CD4-positive, alpha-beta memory T cell (primary cell): ENCODE data around the gene TSR3. TPM values are rescaled to one million over a fixed set of nuclear protein-coding genes. Genes with fewer than 3 reads are reported as not detected.

ENCODE experiments used
- CTCF ChIA-PET: fragments of 350-600 bp; sonication (Branson Sonifier 250); formaldehyde crosslinking; loops from one replicate; lab custom pipeline; 2021; ENCODE audit warnings: inconsistent platforms; ENCODE audit not compliant: partially characterized antibody; lab: Charles Lee
- POLR2A ChIA-PET: fragments of 350-600 bp; sonication (Branson Sonifier 250); formaldehyde crosslinking; loops from one replicate; lab custom pipeline; 2021; ENCODE audit not compliant: partially characterized antibody; lab: Charles Lee
- DNase-seq, 5 donors: peaks; one replicate each; pipeline versions ENCODE4 v3.0.0 to v3.0.0-alpha.2; 2020 to 2022; ENCODE audit warnings: mixed read lengths in 1 of 5
- H3K27ac ChIP-seq: one replicate; pipeline ENCODE4 v1.7.0; 2013; ENCODE audit warnings: low read depth, low read length
- H3K27me3 ChIP-seq: 2 replicates; pipeline ENCODE4 v1.7.0; 2013; ENCODE audit warnings: mild to moderate bottlenecking, low read length, moderate library complexity; ENCODE audit not compliant: insufficient read depth
- H3K36me3 ChIP-seq: 2 replicates; pipeline ENCODE4 v1.7.0; 2013; ENCODE audit warnings: mild to moderate bottlenecking, low read length, moderate library complexity; ENCODE audit not compliant: insufficient read depth
- H3K4me1 ChIP-seq: 2 replicates; pipeline ENCODE4 v1.7.0; 2013; ENCODE audit warnings: mild to moderate bottlenecking, low read length, moderate library complexity; ENCODE audit not compliant: insufficient read depth
- H3K4me3 ChIP-seq, 2 donors: one replicate each; pipeline ENCODE4 v1.7.0; 2013; ENCODE audit warnings: low read length in 2 of 2, mild to moderate bottlenecking in 1 of 2
- H3K9me3 ChIP-seq, 2 donors: one replicate each; pipeline ENCODE4 v1.7.0; 2013; ENCODE audit warnings: low read length in 2 of 2, control low read depth in 1 of 2; ENCODE audit not compliant: control insufficient read depth in 1 of 2
- H3K27ac Mint-ChIP-seq, 7 donors: one replicate each; pipeline ENCODE4 v1.8.0; 2020 to 2021; ENCODE audit warnings: mixed read lengths in 7 of 7, mild to moderate bottlenecking in 6 of 7, inconsistent platforms in 3 of 7, moderate library complexity in 3 of 7
- H3K27me3 Mint-ChIP-seq, 2 donors: one replicate each; pipeline ENCODE4 v1.8.0; 2020 to 2021; ENCODE audit warnings: mixed read lengths in 2 of 2
- H3K36me3 Mint-ChIP-seq, 2 donors: one replicate each; pipeline ENCODE4 v1.8.0; 2020 to 2021; ENCODE audit warnings: mixed read lengths in 2 of 2, inconsistent platforms in 1 of 2, mild to moderate bottlenecking in 1 of 2
- H3K4me1 Mint-ChIP-seq, 4 donors: one replicate each; pipeline ENCODE4 v1.8.0; 2020 to 2021; ENCODE audit warnings: mixed read lengths in 4 of 4, mild to moderate bottlenecking in 1 of 4
- H3K4me3 Mint-ChIP-seq, 8 donors: one replicate each; pipeline ENCODE4 v1.8.0; 2020 to 2021; ENCODE audit warnings: mixed read lengths in 8 of 8, mild to moderate bottlenecking in 7 of 8, moderate library complexity in 6 of 8, inconsistent platforms in 3 of 8
- H3K9me3 Mint-ChIP-seq, 8 donors: one replicate each; pipeline ENCODE4 v1.8.0; 2020 to 2021; ENCODE audit warnings: mixed read lengths in 8 of 8, mild to moderate bottlenecking in 5 of 8, inconsistent platforms in 3 of 8, moderate library complexity in 1 of 8
- intact Hi-C: fragments of 100-400 bp; cut with micrococcal nuclease; formaldehyde crosslinking; loops from one replicate; pipeline ENCODE4 v1.15.1; 2023
- polyA plus RNA-seq, 2 donors: library from polyadenylated mRNA; unstranded; fragments of 300-500 nt; fragmentation: Illumina TruSeq; gene quantifications; one replicate each; pipeline ENCODE4 v1.2.3, GENCODE V29; 2021
- total RNA-seq, 2 experiments: library from RNA; stranded (reverse); gene quantifications; one replicate each; pipeline ENCODE4 v1.2.3, GENCODE V29; 2021

TSR3 gene
- total and polyA plus RNA-seq, 4 experiments from 2014 or later: 38.1 to 116 (median 69.7) TPM

GRCh38 chr16:1305823-1306222, 45.9 kb downstream of the TSR3 start:
- no peak for DNase-seq
- no peaks in the 10 kb centered on the region for H3K9me3 ChIP-seq
- H3K27ac Mint-ChIP-seq: peak overlapping the region in 2 of 7 donors; percentile 66 to 89
- no peaks in the 10 kb centered on the region for H3K36me3 ChIP-seq
- H3K36me3 Mint-ChIP-seq: peaks cover 6 to 12% of the 10 kb centered on the region in 2 donors
- H3K27me3 ChIP-seq: no peaks in the 10 kb centered on the region
- no peaks in the 10 kb centered on the region for H3K9me3 Mint-ChIP-seq
- H3K27ac ChIP-seq: no peak overlapping the region
- H3K4me1 ChIP-seq: peaks cover 34% of the 10 kb centered on the region
- peaks cover 11 to 46% (median 24%) of the 10 kb centered on the region in 4 donors for H3K4me1 Mint-ChIP-seq
- ChIA-PET CTCF (no interaction called here), POLR2A (no interaction called here)
- intact Hi-C loops: loop anchor here (5.0 to 10.0 kb wide), 2 partner anchors 306 to 619 kb away; partner anchors contain the start of genes CRAMP1 and IFT140
- H3K4me3 Mint-ChIP-seq: no peak overlapping the region
- H3K4me3 ChIP-seq: no peak overlapping the region
- H3K27me3 Mint-ChIP-seq: no peaks in the 10 kb centered on the region

- peak overlapping the region in 2 of 7 donors; percentile 29 to 52 for H3K27ac Mint-ChIP-seq
- peaks cover 26% of the 10 kb centered on the region for H3K4me1 ChIP-seq
- H3K9me3 ChIP-seq: no peaks in the 10 kb centered on the region
- H3K36me3 Mint-ChIP-seq: no peaks in the 10 kb centered on the region
- H3K4me3 ChIP-seq: no peak overlapping the region
- H3K27me3 ChIP-seq: no peaks in the 10 kb centered on the region
- H3K27me3 Mint-ChIP-seq: peaks cover 4 to 5% of the 10 kb centered on the region in 2 donors
- intact Hi-C loops: loop anchor here (2.0 to 10.0 kb wide), 4 partner anchors 41 to 623 kb away; no protein-coding TSS in a partner anchor
- H3K36me3 ChIP-seq: no peaks in the 10 kb centered on the region
- H3K27ac ChIP-seq: no peak overlapping the region
- no peak for DNase-seq
- ChIA-PET POLR2A (no interaction called here), CTCF (interaction anchor here (1.2 to 1.5 kb wide), 2 partner anchors 41 to 51 kb away, joined by 3 to 5 read pairs; no protein-coding TSS in a partner anchor)
- H3K4me3 Mint-ChIP-seq: peak overlapping the region in 2 of 8 donors; percentile 37 to 61
- H3K9me3 Mint-ChIP-seq: no peaks in the 10 kb centered on the region
- peaks cover 4 to 30% (median 17%) of the 10 kb centered on the region in 4 donors for H3K4me1 Mint-ChIP-seq
These were observed 50.1 kb downstream of the TSR3 start for GRCh38 chr16:1301562-1301961.

- Histone ChIP-seq H3K4me3 (no peak overlapping the region), H3K36me3 (no peaks in the 10 kb centered on the region), H3K4me1 (peaks cover 26% of the 10 kb centered on the region), H3K27ac (no peak overlapping the region), H3K9me3 (no peaks in the 10 kb centered on the region), H3K27me3 (no peaks in the 10 kb centered on the region)
- intact Hi-C loops: loop anchor here (2.0 to 10.0 kb wide), 4 partner anchors 42 to 624 kb away; no protein-coding TSS in a partner anchor
- peak; percentile 62 to 77 (median 69) for DNase-seq
- POLR2A ChIA-PET: interaction anchor here (0.8 kb wide), 1 partner anchor 8 kb away, joined by 3 read pairs; the partner anchor contains the start of gene UBE2I
- Mint-ChIP-seq H3K4me1 (peaks cover 4 to 25% (median 16%) of the 10 kb centered on the region in 4 donors), H3K36me3 (no peaks in the 10 kb centered on the region), H3K4me3 (no peak overlapping the region), H3K27ac (no peak overlapping the region), H3K9me3 (no peaks in the 10 kb centered on the region), H3K27me3 (peaks cover 4 to 5% of the 10 kb centered on the region in 2 donors)
- CTCF ChIA-PET: interaction anchor here (1.2 to 1.5 kb wide), 2 partner anchors 42 to 52 kb away, joined by 3 to 5 read pairs; no protein-coding TSS in a partner anchor
These were observed 50.8 kb downstream of the TSR3 start for GRCh38 chr16:1300664-1301476.

- intact Hi-C loops: loop anchor here (2.0 to 10.0 kb wide), 4 partner anchors 43 to 625 kb away; no protein-coding TSS in a partner anchor
- POLR2A ChIA-PET: interaction anchor here (0.8 kb wide), 1 partner anchor 9 kb away, joined by 3 read pairs; the partner anchor contains the start of gene UBE2I
- Histone ChIP-seq H3K27ac (no peak overlapping the region), H3K4me1 (peaks cover 26% of the 10 kb centered on the region), H3K36me3 (no peaks in the 10 kb centered on the region), H3K4me3 (no peak overlapping the region), H3K9me3 (no peaks in the 10 kb centered on the region), H3K27me3 (no peaks in the 10 kb centered on the region)
- Mint-ChIP-seq H3K36me3 (no peaks in the 10 kb centered on the region), H3K27me3 (peaks cover 8 to 10% of the 10 kb centered on the region in 2 donors), H3K4me3 (no peak overlapping the region), H3K9me3 (no peaks in the 10 kb centered on the region), H3K4me1 (peaks cover 4 to 24% (median 15%) of the 10 kb centered on the region in 4 donors), H3K27ac (no peak overlapping the region)
- CTCF ChIA-PET: interaction anchor here (0.9 to 1.4 kb wide), 5 partner anchors 9 to 113 kb away, joined by 3 read pairs; no protein-coding TSS in a partner anchor
- no peak for DNase-seq
These were observed 51.8 kb downstream of the TSR3 start for GRCh38 chr16:1299868-1300203.

Other genes with a start within 250 kb of the TSR3 start
- 1 to 10 TPM; 2.0 to 2.1 TPM for gene CACNA1H, start 198.8 kb downstream of the TSR3 start, total RNA-seq
- under 1 TPM; 0.48 to 0.99 TPM for gene CACNA1H, start 198.8 kb downstream of the TSR3 start, polyA plus RNA-seq
- not detected for gene TPSG1, start 126.6 kb downstream of the TSR3 start, total RNA-seq
- not detected for gene TPSG1, start 126.6 kb downstream of the TSR3 start, polyA plus RNA-seq
- gene TPSB2, start 121.7 kb downstream of the TSR3 start, total RNA-seq: not detected
- gene TPSB2, start 121.7 kb downstream of the TSR3 start, polyA plus RNA-seq: not detected
- not detected for gene TPSAB1, start 111.2 kb downstream of the TSR3 start, total RNA-seq
- not detected for gene TPSAB1, start 111.2 kb downstream of the TSR3 start, polyA plus RNA-seq
- not detected for gene TPSD1, start 95.8 kb downstream of the TSR3 start, total RNA-seq
- gene TPSD1, start 95.8 kb downstream of the TSR3 start, polyA plus RNA-seq: not detected
- gene UBE2I, start 42.2 kb downstream of the TSR3 start, total RNA-seq: 100 to 1,000 TPM; 170 to 177 TPM
- gene UBE2I, start 42.2 kb downstream of the TSR3 start, polyA plus RNA-seq: 100 to 1,000 TPM; 100 to 106 TPM
- 10 to 100 TPM; 18.3 to 19.7 TPM for gene BAIAP3, start 18.2 kb downstream of the TSR3 start, total RNA-seq
- 1 to 10 TPM; 1.0 to 6.7 TPM for gene BAIAP3, start 18.2 kb downstream of the TSR3 start, polyA plus RNA-seq
- 10 to 100 TPM; 58.7 to 61.5 TPM for gene GNPTG, start 53 bp upstream of the TSR3 start, total RNA-seq
- gene GNPTG, start 53 bp upstream of the TSR3 start, polyA plus RNA-seq: 10 to 100 TPM; 51.8 to 53.7 TPM
- 100 to 1,000 TPM; 110 to 122 TPM for gene UNKL, start 62.8 kb upstream of the TSR3 start, total RNA-seq
- 1 to 10 TPM; 1.3 to 9.1 TPM for gene UNKL, start 62.8 kb upstream of the TSR3 start, polyA plus RNA-seq
- gene UQCC4, start 68.9 kb upstream of the TSR3 start, total RNA-seq: 1 to 10 TPM; 7.8 to 9.2 TPM
- 10 to 100 TPM; 33.2 to 44.1 TPM for gene UQCC4, start 68.9 kb upstream of the TSR3 start, polyA plus RNA-seq
- gene PERCC1, start 79.2 kb upstream of the TSR3 start, total RNA-seq: under 1 TPM; 0.49 to 0.50 TPM
- not detected for gene PERCC1, start 79.2 kb upstream of the TSR3 start, polyA plus RNA-seq
- gene CCDC154, start 92.7 kb upstream of the TSR3 start, total RNA-seq: 10 to 100 TPM; 12.1 to 14.7 TPM
- gene CCDC154, start 92.7 kb upstream of the TSR3 start, polyA plus RNA-seq: under 1 TPM in 1 of 2 donors, not detected in 1; 0.13 TPM
- gene CLCN7, start 123.2 kb upstream of the TSR3 start, total RNA-seq: 100 to 1,000 TPM; 105 to 111 TPM
- 10 to 100 TPM; 18.1 to 29.6 TPM for gene CLCN7, start 123.2 kb upstream of the TSR3 start, polyA plus RNA-seq
- not detected for gene PTX4, start 137.1 kb upstream of the TSR3 start, total RNA-seq
- gene PTX4, start 137.1 kb upstream of the TSR3 start, polyA plus RNA-seq: not detected
- gene TELO2, start 141.5 kb upstream of the TSR3 start, total RNA-seq: 10 to 100 TPM; 55.3 to 56.0 TPM
- 10 to 100 TPM; 11.3 to 14.5 TPM for gene TELO2, start 141.5 kb upstream of the TSR3 start, polyA plus RNA-seq
- gene TMEM204, start 181.8 kb upstream of the TSR3 start, total RNA-seq: 100 to 1,000 TPM; 124 to 125 TPM
- gene TMEM204, start 181.8 kb upstream of the TSR3 start, polyA plus RNA-seq: 10 to 100 TPM; 95.9 to 97.1 TPM